HG03575 (cell line): ENCODE results near the gene TBX3.

Experiments
- ATAC-seq: cut with Tn5 transposase; IDR thresholded peaks from one replicate; pipeline ENCODE4 v1.9.1; 2021; ENCODE audit not compliant: unreplicated experiment, insufficient number of reproducible peaks, low FRiP score; ENCODE audit errors: extremely low read depth

The TBX3 gene

DNA sequence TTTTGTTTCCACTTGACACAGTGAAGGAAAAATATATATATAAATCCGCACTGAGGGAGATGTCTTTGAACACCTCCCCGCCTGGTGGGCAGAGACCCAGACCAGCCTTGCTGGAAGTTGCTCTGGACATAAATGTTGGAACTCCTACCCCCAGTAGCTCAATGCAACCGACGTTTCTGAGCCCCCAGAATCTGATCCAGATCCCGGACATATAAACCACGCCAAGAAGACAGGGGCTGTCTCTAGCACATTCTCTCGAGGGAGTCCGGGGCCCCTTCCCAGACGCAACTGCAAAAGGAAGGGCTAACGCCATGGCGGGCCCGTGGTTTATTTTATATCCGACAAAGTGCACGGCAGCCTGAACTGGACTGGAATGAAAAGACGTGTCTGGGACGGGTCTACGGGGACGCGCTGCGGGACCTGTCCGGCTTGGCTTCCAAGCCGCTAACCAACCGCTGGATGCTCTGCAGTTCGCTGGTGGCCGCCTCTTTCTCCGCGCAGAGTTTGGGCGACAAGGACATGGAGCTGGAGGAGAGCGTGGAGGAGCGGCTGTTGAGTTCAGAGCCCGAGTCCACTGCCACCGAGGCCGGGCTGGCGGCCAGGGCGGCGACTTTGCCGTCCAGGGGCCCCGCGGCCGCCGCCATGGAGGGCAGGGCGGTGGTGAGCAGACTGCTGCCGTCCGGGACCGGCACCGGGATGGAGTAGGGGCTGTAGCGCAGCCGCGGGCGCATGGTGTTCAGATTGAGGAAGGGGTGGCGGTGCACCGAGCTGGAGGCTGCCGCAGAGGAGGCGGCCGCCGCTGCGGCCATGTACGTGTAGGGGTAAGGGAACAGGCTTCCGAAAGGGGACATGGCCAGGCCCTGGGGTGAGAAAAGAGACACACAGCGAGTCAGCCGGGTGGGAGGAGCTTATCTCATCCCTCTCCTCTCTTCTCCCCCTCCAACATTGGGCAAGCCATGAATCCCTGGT, 12.2 kb downstream of the TBX3 start:
- no peak for ATAC-seq

DNA sequence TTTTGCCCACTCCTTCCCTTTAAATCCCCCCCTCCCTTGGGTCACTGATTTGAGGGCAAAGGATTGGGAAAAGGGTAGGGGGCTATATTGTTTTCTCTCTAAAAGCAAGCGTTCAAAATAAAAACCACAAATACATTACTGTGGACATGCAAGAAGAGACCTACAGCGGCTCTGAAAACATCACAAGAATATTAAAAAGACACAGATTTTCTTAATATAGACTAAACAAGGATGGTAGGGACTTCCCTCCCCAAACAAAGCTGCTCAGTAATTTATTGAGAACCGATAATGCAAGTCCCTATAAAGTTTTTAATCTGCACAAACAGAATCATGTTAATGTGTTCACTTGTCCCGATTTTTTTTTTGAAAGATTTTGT, 12.9 kb downstream of the TBX3 start:
- no peak for ATAC-seq

DNA sequence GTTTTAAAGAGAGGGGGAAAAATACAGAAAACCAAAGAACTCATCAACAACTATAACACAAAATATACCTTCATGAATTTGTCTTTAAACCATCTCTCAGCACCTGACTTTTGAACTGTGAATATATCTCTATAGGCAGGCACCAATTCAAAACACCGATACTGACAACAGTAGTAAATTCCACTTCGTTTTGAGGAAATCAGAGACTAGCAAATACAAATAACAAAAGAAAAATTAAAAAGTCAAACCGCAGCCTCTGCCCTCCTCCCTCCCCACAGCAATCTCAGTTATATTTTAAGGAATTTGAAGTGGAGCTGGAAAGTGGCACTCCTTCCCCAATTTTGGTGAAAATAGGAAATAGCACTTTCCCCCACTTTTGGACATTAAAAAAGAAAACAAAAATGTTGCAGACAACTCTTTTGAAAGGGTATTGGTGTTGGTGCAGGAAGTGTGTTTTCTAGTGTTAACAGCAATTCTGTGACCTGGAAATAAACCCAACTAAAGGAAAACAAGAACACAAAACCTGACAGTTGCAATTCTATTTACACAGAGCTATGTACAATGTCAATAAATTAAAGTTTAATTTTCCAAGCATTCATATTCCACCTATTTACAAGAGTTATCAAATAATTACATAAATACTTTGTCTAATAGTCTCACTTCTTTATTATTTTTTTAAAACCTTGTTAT, 13.5 kb downstream of the TBX3 start:
- no peak for ATAC-seq

DNA sequence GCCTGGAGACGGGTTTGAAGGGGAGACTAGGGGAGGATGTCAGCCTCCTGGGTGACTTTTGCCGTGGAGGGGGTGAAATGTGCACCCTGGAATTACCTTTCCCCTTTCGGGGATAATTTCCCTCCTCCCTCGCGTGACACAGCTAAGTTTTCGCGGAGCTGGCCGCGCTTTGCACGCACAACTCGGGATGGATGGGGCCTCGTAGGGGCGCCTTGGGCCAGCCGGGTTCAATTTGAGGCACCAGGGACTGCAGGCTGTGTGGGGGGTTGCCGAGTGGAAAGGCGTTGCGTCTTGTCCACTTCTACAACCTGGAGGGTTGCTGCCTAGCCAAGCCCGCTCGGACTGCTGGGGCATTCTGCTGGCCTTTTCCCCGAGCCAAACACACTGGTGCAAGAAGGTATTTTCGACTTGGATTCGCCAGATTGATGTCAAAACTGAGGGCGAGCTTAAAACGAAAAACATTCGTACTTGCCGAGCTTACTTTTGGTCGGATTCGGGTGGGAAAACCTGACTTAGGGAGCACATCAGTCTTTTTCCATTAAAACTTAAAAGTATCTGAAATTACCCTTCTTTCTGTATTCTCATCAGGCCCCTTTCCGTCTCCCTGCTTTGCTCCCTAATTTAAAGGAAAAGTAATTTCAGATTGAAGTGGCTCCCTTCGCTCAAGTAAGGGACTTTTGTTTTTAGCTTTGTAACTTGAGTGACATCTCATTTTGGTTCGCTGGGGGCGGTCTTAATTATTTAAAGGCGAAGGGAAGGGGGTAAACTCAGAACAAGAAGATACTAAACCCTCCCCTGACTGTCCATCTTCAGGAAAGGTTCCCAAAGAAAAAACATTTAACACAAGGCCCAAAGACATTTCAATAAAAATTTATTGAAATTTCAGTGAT, 14.3 kb downstream of the TBX3 start:
- ATAC-seq: no peak

DNA sequence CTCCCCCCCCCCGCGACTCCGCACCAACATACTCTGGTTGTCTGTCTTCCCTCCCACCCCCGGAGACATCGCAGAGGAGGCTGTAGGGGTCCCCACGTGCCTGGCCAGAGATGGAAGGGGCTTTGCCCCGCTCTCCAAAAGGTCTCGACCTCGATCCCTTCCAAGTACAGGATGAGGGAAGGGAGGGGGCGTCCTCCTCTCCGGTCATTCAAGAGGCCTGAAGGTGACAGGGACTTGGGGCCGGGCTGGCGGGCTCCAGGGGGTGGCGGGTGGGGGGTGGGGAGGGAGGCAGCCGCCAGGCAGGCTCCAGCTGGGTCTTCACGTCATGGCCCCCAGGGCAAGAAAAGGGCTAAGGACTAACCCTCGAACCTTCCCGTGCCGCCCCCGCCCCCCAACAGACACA, 15.1 kb downstream of the TBX3 start:
- no peak for ATAC-seq

DNA sequence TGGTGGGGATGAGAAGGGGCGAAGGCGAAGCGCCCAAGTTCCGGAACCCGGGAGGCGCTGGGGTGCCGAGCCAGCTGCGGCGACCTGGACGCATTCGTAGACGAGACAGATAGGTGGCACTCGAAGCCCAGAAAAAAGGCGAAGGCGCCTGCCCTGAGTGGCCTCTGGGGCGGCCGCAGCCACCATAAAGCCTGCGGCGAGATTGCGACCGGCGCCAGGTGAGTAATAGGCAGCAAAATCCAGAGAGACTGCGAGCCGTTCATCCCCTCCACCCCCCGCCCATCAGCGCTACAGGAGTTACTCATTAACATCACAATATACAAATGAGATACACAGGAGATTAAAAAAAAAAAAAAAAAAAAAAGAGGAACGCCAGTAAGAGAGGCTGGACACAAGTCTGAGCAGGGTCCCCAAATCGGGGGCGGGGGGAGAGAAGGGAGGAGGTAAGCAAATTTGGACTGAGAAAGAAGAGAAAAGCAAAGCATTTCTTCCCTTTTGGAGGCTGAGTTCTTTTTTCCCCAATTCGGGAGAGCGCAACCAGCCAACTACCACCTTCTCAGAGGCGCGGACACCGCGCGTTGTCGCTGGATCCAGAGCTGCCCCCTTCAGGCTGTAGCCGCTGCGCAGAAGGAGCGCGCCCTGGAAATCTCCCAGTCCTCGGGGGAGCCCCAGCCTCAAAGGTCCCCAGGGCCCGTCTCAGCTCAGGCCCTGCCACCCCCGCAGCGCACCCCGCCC, 15.7 kb downstream of the TBX3 start:
- ATAC-seq: no peak

DNA sequence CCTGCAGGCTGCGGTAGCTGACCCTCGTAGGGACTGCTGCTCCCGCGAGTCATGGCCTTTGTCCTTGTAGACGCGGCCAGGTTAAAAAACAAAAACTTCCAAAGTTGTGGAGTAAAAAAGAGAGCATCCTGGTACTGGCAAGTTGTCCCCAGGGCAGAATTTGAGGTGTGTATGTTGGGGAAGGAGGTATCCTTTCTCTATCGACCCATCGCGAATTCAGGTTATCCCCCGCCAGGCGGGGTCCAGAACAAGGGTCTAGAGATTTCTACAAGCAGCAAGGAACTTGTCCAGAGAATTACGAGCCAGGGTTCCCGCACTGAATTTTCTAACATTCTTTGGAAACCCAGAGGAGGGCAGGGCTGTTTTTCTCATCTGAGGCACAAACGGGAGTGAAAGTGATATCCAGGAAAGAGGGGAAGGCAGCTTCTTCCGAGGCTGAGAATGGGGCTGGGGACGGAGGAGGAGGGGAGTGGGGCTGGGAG, 16.3 kb downstream of the TBX3 start:
- no peak for ATAC-seq

DNA sequence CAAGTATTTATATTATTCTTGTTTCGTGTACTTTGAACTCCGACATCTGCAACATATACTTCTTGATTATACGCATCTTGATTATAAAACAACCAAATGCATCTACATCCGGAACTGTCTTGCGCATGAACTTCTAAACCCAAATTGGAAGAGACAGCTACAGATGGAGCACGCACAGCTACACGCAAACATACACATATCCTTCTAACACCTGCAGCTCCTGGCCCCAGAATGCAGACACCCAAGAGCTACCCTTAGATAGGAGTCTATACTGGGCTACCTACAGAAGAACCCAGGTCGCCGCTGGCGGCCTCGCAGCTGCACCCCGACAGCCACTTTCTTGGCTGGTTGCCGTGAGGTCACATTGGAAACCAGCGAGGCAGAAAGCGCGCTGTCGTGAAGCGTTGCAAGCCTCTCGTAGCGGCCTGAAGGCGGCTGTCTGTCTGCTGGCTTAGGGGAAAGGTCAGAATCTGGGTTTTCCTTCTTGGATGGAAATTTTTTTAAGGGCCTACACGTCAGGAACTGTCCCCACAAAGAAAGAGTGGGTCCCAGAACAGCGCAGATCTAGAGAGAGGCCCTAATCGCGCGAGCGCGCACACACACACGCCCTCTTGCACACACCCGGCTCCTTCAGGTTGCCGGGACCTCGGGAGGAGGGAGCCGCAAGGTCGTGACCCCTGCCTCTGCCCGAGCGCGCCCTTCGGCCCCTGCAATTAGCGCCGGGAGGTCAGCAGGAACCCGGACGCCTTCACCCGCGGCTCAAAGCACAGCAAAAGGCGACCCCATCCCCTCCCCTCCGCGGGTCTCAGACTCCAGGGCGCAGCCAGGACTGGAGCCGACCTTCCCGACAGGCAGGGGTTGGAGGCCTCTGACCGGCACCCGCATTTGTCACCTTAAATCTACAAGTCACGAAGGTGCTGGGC, 17.0 kb downstream of the TBX3 start:
- ATAC-seq: no peak

DNA sequence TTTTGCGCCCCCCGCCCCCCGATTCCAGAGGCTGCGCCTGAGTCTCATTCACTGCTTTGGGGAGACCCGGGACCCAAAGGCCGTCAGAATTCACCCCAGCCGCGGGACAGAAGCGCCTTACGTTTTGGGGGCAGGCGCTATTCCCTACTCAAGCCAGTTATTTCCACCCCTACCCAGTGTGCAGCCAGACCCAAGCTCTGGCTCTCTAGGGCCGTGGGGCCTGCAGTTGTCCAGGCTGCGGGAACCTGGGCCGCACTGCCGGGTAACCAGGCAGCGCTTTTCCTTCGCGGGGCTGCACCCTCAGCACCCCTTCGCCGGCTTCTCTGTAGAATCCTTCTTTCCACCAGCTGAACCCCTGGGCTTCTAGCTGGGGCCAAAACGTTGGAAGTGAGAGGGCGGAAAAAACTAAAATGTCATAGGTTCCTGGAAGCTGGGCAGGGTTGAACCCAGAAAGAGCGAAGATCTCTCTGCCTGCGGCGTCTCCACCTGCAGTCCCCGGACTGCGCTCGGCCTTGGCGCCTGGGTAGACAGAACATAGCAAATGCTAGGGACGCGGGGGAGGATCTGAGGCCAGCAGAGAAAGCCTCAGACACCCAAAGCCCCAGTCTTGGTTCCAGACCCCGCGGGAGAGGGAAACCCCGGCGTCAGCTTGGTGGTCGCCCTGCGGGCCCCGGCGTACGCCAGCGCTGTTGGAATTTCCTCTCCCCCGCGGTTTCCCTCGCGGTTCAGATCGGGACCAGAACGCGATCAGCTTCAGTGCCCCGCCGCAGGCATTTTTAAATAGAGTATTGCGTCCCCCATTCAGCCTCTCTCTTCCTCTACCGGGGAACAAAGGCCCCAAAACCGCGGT, 18.3 kb downstream of the TBX3 start:
- no peak for ATAC-seq

DNA sequence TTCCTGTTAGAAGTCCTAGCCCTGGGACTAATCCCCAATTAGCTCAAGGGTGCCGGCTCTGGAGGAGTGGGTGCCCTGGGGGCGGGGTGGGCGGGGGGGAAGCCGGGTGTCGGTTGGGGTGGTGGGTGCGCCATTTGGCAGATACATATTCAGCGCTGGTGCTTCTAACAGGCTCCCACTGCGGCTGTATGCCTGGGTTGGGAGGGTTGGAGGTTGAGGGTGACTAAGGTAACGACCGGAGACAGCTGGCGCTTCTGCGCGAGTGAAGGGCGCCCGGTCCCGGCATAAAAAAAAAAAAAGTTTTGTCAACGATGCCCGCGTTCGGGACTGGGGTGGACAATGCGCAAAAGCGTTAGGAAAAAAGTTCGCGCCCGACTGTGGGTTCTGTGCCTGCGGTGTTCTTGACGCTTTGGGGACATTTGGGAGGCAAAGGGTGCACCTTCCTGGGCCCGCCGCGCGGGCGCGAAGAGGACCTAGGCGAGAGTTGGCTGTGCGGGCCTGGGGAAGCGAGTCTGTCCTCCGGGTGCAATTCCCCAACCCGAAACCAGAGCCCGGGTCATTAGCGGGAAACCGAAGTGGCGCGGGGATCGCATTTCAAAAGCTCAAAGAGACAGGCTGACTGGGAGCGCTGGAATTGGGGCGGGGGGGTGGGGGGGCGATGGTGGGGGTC, 19.2 kb downstream of the TBX3 start:
- no peak for ATAC-seq

DNA sequence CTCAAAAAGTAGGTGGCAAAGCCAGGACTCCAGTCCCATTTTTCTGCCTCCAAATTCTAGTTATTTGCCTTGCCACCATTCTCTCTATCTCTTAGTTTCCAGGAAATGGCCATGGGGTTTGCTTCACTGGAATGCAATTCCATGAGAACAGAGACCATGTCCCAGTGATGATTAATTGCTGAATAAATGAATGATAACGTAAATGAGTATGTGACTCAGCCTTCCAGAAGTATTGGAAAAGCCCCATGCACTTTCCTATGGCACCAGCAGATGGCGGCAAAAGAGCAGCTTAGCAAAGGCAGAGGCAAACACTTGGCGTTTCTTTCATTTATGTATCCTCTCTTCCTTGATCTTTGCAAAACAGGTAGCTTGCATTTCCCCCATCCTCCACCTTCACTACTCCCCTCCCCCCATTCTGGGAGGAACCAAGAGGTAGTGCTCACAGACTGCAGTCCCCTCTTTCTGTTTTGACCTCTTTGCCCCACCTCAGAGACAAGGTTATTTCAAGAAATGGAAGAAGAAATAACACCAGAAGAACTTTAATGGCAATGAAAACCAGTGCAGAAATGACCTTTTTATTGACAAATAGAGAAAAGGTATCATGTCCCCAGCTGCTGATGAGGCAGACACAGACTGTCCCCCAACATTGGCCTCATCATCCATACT, 21.3 kb downstream of the TBX3 start:
- no peak for ATAC-seq

DNA sequence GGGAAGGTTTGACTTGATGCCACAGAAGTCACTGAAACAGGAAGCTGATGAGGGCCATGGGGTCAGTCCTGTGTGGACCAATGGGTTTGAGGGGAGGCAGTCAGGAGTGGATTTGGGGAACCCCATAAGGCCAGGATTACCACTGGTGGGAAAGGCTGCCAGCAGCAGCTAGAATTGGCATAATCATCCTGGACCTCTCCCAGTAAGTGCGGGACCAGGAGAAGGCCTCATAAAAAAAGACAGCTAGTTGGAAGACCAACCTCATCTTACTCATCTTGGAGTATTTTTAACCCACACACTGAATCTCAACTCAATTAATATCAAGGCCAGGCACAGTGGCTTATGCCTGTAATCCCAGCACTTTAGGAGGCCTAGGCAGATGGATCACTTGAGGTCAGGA, 22.7 kb downstream of the TBX3 start:
- ATAC-seq: no peak

DNA sequence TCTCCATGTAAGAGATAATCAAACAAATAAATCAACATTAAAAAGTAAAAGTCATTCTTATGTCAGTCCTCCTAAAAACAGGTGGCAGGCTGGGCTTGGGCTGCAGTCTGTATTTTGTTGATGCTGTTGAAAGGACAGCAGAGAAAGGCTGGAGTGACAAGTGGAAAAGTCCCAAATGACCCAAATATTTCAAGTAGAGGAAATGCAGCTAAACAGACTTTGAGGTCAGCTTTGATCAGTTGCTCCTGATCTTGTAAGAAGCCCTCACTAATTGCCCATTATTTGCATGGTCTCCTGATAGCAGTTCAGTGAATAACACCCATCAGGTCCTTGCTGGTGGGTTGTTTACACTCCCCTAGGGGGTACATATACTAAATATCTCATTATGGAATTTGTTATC, 24.9 kb downstream of the TBX3 start:
- ATAC-seq: no peak

DNA sequence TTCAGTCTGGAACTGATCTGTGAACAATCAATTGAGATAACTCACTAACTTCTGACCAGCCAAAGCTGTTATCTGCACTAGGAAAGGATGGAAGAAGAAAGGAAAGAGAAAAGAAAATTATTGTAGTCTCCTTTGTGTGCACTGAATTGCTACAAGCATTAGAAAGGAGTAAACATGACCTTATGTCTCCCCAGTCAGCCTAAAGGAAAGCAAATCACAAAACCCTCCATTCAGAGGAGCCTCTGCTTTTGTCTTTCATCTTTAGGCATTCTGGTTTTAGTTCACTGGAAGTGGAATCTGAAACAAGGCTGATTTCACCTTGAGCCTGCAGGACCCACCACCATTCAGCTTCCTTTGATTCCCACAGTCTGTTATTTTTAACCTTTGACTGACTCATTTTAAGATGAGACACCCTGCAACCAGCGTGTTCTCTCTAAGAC, 26.0 kb downstream of the TBX3 start:
- no peak for ATAC-seq

DNA sequence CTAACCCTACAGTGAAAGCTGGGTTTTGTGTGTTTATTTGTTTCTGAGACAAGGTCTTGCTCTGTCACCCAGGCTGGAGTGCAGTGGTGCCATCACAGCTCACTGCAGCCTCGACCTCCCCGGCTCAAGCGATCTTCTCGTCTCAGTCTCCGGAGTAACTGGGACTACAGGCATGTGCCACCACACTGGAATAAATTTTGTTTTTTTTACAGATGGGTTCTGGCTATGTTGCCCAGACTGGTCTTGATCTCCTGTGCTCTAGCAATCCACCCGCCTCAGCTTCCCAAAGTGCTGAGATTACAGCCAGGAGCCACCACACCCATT, 26.4 kb downstream of the TBX3 start:
- ATAC-seq: no peak
